Inflammatory macrophage (primary cell): ENCODE results near the gene STIM2.

Experiments used
- DNase-seq, 2 donors: peaks; one replicate each; pipeline ENCODE4 v3.0.0-alpha.2; 2020 to 2022

STIM2 gene

DNA sequence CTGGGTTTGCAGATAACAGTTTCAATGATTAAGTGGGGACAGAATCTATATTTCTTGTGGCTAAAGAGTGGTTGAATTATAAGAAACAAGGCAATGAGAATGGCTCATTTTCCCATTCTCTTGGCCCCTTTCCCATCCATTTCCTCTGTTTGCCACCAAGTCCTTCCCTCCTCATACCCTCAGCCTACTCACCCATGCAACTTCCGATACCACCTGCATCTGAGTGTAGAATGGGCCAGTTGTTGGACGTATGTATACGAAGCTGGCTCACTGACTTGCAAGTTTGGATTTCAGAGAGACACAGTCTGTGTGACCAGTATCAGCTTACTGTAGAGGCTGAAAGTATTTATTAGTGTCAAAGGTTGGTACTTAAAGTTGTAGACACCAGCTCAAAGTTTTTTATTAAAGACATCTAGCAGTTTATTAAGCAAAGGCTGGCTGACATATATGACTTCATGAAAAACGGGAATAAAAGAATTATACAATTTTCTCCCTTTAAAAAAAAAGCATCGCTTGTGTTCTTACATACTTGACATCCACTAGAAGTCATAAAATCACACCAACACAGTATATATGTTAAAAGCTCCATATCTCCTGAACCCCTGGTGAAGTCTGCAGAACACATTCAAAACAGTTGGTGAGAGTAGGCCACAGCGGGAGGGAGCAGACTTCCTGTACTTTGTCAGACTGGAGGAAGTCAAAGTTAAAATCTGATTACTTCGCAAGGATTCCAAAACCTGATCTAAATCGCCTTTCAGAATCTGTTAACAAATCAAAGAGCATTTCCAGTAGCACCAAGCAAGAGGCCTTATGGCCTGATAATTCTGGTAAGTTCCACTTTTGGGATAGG lies 22.4 kb upstream of the STIM2 start:
- no peak for DNase-seq

DNA sequence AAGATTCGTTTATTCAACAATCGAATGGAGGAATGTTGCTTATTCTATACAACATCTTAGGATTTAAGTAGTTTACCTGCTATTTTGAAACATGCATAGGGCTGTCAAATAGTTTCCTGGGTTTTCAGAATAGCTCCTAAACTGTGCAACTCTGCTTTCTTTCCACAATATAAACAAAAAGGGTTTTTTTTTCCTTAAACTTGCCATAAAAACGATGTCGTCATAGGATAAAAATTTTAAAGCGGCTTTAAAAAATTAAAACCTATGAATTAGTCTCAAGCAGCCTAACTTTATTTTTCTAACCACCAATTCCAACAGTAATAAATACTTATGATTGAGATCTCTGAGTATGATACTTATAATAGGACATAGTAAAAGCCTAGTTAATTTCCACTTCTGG lies 21.6 kb upstream of the STIM2 start:
- DNase-seq, result no peak

GRCh38 chr4:26839534-26839951 lies 21.1 kb upstream of the STIM2 start:
- DNase-seq, result no peak

- DNase-seq, result no peak
These were observed 19.9 kb upstream of the STIM2 start for GRCh38 chr4:26840786-26841185.

DNA sequence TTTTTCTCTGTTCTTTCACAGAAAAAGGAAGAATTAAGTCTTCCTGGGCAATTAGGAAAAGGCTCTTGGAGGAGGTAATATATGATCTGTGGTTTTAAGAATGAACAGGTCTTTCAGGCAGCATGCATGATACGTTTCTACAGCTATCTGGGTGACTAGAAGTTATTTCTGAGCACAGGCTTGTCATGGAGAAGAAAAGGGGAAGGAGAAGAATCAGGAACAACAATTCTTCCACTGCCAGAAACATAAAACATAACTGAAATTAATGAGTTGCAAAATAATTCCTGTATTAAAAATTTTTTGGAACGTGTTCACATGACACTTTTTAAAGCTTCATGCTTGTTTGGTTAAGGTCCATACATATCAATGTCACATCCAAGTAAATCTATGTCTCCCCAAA lies 17.7 kb upstream of the STIM2 start:
- DNase-seq, result peak; percentile 27 to 53

DNA sequence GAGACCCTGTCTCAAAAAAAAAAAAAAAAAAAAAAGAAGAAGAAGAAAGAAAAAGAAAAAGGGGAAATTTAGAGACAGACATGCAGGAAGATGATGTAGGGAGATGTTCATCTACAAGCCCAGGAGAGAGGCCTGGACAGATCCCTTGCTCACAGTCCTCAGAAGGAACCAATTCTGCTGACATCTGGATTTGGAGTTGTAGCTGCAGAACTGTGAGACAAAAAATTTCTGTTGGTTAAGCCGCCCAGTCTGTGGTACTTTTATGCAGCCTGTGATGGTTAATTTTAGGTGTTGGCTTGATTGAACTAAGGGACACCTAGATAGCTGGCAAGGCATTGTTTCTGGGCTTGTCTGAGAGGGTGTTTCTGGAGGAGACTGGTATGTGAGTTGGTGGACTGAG lies 10.1 kb upstream of the STIM2 start:
- no peak for DNase-seq

GRCh38 chr4:26851129-26851528 lies 9.5 kb upstream of the STIM2 start:
- no peak for DNase-seq

- no peak for DNase-seq
These were observed 5.9 kb upstream of the STIM2 start for GRCh38 chr4:26854701-26855100.

GRCh38 chr4:26856906-26857277 lies 3.7 kb upstream of the STIM2 start:
- DNase-seq, result no peak

- peak; percentile 88 to 93 for DNase-seq
These were observed 3.2 kb upstream of the STIM2 start for GRCh38 chr4:26857278-26858034.

DNA sequence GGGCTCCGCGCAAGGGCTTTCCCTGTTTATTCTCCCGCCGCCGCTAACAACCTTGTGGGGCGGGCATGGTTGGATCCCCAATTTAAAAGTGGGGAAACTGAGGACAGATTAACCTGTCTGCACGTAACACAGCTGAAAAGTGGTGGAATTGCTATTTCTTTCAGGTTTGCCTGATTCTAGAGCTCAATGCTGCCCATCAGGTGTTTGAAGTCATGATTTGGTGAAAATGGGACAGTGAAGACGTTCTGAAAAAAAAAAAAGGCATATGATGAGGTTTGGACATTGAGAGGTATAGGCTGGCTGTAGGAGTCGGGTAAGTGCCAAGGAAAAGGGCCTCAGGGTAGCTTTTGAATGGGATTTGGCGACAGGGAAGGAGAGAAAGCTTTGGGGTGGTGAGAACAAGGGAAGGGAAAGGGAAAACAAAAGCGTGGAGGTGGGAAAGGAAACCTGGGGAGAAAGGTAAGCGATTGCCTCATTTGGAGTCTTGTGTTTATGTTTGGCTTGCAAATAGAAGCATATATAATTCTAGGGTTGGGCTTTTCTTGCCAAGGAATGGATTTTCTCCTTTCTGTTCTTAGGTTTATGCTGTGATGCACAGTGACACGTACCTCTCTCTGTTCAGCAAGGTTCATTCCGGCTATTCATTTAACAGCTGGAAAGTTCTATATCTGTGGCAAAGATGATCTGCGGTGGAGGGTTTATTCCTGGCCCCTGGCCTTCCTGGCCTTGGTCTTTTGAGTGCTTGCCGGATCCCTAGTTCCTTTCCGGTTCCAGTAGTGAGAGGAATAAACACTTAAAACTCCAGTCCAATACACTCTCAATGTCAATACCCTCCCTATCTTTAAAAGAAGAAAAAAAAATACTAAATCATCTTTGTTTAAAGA lies 2.4 kb upstream of the STIM2 start:
- no peak for DNase-seq

- no peak for DNase-seq
These were observed 1.7 kb upstream of the STIM2 start for GRCh38 chr4:26858947-26859401.

- no peak for DNase-seq
These were observed 882 bp upstream of the STIM2 start for GRCh38 chr4:26859762-26860156.

DNA sequence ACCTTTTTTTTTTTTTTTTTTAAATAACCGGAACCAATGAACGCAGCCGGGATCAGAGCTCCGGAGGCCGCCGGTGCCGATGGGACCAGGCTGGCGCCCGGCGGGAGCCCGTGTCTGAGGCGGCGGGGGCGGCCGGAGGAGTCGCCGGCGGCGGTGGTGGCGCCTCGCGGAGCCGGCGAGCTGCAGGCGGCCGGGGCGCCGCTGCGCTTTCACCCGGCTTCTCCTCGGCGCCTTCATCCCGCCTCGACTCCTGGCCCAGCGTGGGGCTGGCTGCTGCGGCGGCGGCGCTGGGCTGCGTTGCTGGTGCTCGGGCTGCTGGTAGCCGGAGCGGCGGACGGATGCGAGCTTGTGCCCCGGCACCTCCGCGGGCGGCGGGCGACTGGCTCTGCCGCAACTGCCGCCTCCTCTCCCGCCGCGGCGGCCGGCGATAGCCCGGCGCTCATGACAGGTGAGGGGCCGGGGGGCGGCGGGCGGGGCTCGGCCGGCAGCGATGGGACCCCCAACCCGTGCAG lies 337 bp downstream of the STIM2 start:
- DNase-seq, result peak; percentile 25 to 57

DNA sequence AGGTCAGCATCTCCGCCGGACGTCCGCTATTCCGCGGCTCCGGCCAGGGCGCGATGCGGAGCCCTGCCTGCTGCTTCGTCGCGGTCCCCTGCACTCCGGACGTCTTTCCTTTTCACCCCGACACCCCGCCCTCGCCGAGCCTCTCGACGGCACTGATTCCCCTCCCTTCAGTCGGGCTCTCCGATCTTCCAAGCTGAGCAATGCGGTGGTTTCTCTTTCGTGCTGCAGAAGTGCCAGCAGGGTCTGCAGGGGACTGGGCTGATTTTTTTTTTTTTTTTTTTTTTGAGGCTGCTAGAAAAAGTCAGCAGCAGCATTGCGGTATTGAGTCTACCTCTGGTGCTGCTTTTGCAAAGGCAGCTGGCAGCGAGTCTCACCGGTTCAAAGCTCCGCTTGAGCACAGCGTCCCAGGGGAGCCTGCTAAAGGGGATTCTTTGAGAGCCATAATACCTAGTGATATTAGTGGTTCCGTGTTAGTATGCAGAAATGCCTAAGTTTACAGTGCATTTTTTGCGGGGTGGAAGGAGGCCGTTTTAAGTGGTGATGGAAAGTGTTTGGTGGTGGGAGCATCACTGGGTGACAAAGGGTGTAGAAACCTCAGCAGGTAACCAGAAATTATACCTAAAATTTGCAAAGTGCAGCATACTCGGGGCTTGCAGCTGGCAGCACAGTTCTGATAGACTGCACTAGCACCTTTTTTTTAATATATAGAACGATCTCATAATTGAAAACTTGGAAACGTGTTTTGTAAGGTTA lies 969 bp downstream of the STIM2 start:
- peak; percentile 70 to 71 for DNase-seq

GRCh38 chr4:26862381-26862915 lies 1.8 kb downstream of the STIM2 start:
- no peak for DNase-seq

DNA sequence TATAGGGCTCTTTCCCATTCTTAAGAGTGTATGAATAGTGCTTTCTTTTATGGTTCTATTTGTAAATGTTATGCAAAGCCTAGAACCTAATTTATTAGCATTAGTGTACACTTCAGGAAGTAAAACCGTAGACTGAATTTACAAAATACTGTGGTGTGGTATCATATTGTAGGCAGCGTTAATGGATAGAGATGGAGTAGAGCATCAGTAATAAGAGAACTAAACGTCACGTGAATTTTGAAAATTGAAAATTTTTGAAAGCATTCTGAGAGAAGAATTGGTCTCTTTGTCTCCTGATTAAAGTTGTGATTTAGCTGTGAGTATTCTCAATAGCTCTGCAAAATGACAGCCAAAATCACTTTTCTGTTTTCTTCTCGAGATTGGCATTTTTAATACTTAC lies 2.9 kb downstream of the STIM2 start:
- no peak for DNase-seq

DNA sequence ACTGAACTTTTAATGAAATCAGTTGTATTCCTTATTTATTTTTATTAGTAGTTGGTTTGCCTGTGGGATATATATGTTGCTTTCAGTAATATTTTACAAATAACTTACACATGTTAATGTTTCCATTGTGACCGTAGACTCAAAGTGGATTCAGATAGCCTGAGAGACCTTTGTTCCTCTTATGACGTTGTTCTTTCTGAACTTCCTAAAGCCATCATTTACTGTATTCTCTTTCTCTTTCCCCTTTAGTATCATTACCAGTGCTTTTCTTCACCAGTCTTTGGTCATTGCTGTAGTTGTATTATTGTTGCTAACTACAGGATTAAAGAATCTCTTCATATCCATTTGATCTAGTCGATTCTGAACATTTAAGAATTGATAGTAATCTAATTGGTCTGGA lies 4.3 kb downstream of the STIM2 start:
- peak; percentile 24 to 51 for DNase-seq

DNA sequence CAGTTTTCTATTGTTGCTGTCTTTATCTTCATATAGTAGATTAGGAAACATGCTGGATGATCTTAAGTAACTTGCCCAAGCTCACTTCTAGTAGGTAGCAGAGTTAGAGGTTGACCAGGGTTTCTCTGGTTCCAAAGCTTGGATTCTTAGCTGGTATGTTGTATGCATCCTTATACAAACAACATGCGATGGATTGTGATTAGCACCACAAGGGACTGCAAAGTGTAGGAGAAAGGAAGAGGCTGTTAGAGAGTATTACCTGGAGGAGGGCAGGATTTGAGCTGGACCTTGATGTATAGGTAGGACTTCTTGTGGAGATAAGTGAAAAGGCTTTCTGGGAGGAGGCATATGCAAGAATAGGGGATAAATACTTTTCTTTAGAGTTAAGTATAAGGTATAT lies 5.6 kb downstream of the STIM2 start:
- no peak for DNase-seq

- DNase-seq, result no peak
These were observed 6.1 kb downstream of the STIM2 start for GRCh38 chr4:26866781-26867180.

- DNase-seq, result no peak
These were observed 7.5 kb downstream of the STIM2 start for GRCh38 chr4:26867914-26868684.
